Naive thymus-derived CD8-positive, alpha-beta T cell (primary cell): ENCODE measurements around the gene PHPT1. TPM values are rescaled to one million over a fixed set of nuclear protein-coding genes. Genes with fewer than 3 reads are reported as not detected.
"Not testable (repeated sequence)": the region's sequence is repeated elsewhere in the genome, so short reads cannot be mapped to it uniquely, and the experiment has no call there.

ENCODE experiments used
- ATAC-seq, 2 donors: fragments of 150-1000 bp; cut with Tn5 transposase in 1 of 2; sonication (Bioruptor Pico), chemical (Tn5 transposase) in 1 of 2; 1 replicate in 1 of 2; 2 replicates in 1 of 2; pipeline ENCODE4 v1.10.0; 2021; ENCODE audit warnings: mild to moderate bottlenecking in 2 of 2, moderate library complexity in 2 of 2
- POLR2A ChIA-PET: fragments of 350-600 bp; sonication (Branson Sonifier 250); formaldehyde crosslinking; loops from one replicate; lab custom pipeline; 2021; ENCODE audit warnings: antibody characterized with exemption; lab: Charles Lee
- DNase-seq, 10 donors: peaks; one replicate each; pipeline versions ENCODE4 v3.0.0 to v3.0.0-alpha.2; 2020 to 2022
- H3K27ac Mint-ChIP-seq, 10 donors: one replicate each; pipeline ENCODE4 v1.8.0; 2020 to 2022; ENCODE audit warnings: mild to moderate bottlenecking in 10 of 10, mixed read lengths in 10 of 10, moderate library complexity in 4 of 10, inconsistent platforms in 1 of 10
- H3K27me3 Mint-ChIP-seq, 5 donors: one replicate each; pipeline ENCODE4 v1.8.0; 2021 to 2022; ENCODE audit warnings: mixed read lengths in 5 of 5
- H3K36me3 Mint-ChIP-seq, 3 donors: one replicate each; pipeline ENCODE4 v1.8.0; 2020 to 2022; ENCODE audit warnings: mixed read lengths in 3 of 3, mild to moderate bottlenecking in 2 of 3, inconsistent platforms in 1 of 3
- H3K4me1 Mint-ChIP-seq, 4 donors: one replicate each; pipeline ENCODE4 v1.8.0; 2021 to 2022; ENCODE audit warnings: mixed read lengths in 4 of 4
- H3K4me3 Mint-ChIP-seq, 10 donors: one replicate each; pipeline ENCODE4 v1.8.0; 2020 to 2022; ENCODE audit warnings: mild to moderate bottlenecking in 10 of 10, mixed read lengths in 10 of 10, moderate library complexity in 6 of 10, inconsistent platforms in 1 of 10
- H3K9me3 Mint-ChIP-seq, 9 donors: one replicate each; pipeline ENCODE4 v1.8.0; 2020 to 2022; ENCODE audit warnings: mixed read lengths in 9 of 9, mild to moderate bottlenecking in 3 of 9, inconsistent platforms in 1 of 9, moderate library complexity in 1 of 9
- polyA plus RNA-seq, 3 donors: library from polyadenylated mRNA; unstranded; fragments of 300-500 nt; fragmentation: Illumina TruSeq; gene quantifications; one replicate each; pipeline ENCODE4 v1.2.3, GENCODE V29; 2021
- total RNA-seq, 8 experiments: library from RNA in 2 of 8; stranded (reverse) in 2 of 8; gene quantifications; one replicate each; pipeline ENCODE4 v1.2.3 and lab custom pipeline; 2021 to 2026

The PHPT1 gene
- total and polyA plus RNA-seq, 5 experiments from 2014 or later = 25.2 to 98.1 (median 82.6) TPM

- Mint-ChIP-seq H3K27ac (peak overlapping the region in 1 of 10 donors; percentile 25), H3K4me1 (peaks cover 2 to 22% (median 9%) of the 10 kb centered on the region in 4 donors)
- H3K27me3 Mint-ChIP-seq, ATAC-seq, H3K9me3 Mint-ChIP-seq, H3K4me3 Mint-ChIP-seq, H3K36me3 Mint-ChIP-seq, DNase-seq: not testable (repeated sequence)
- POLR2A ChIA-PET = interaction anchor here (0.9 to 1.3 kb wide), 3 partner anchors 12 to 16 kb away, joined by 3 read pairs; no protein-coding TSS in a partner anchor
These were observed 20.4 kb downstream of the PHPT1 start for GRCh38 chr9:136869611-136870010.

GRCh38 chr9:136875155-136875554 lies 25.9 kb downstream of the PHPT1 start:
- DNase-seq = no peak
- Mint-ChIP-seq H3K36me3 (no peaks in the 10 kb centered on the region), H3K4me3 (peak overlapping the region in 1 of 10 donors; percentile 14), H3K27ac (no peak overlapping the region), H3K9me3 (no peaks in the 10 kb centered on the region), H3K4me1 (no peaks in the 10 kb centered on the region), H3K27me3 (no peaks in the 10 kb centered on the region)
- ATAC-seq = no peak
- POLR2A ChIA-PET = no interaction called here

- POLR2A ChIA-PET = interaction anchor here (1.0 to 1.9 kb wide), 2 partner anchors 10 to 33 kb away, joined by 4 to 6 read pairs; partner anchors contain the start of gene TRAF2
- H3K27ac Mint-ChIP-seq = no peak overlapping the region
- no peaks in the 10 kb centered on the region for H3K36me3 Mint-ChIP-seq
- peaks cover 0 to 7% (median 4%) of the 10 kb centered on the region in 4 donors for H3K4me1 Mint-ChIP-seq
- H3K9me3 Mint-ChIP-seq = no peaks in the 10 kb centered on the region
- ATAC-seq (no peak), DNase-seq (no peak)
- H3K27me3 Mint-ChIP-seq = no peaks in the 10 kb centered on the region
- H3K4me3 Mint-ChIP-seq = no peak overlapping the region
These were observed 27.3 kb downstream of the PHPT1 start for GRCh38 chr9:136876476-136876875.

DNA sequence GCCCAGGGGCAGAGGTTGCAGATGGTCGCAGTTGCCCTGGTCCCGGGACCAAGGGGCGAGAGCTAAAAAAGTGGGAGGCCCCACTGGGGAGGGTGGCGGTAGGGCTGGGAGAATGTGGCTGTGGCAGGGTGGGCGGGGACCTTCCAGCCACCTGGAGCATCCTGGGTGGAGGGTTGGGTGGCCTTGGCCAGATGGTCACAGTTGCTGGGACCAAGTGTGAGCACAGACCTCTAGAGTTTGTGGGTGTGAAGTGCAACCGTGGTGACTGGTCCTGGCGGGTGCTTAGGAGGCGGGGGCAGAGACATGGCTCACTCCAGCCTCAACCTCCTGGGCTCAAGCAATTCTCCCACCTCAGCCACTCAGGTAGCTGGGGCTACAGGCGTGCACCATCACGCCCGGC lies 31.4 kb downstream of the PHPT1 start:
- H3K27me3 Mint-ChIP-seq = no peaks in the 10 kb centered on the region
- no peaks in the 10 kb centered on the region for H3K36me3 Mint-ChIP-seq
- POLR2A ChIA-PET = interaction anchor here (1.1 kb wide), 1 partner anchor 205 kb away, joined by 3 read pairs; no protein-coding TSS in a partner anchor
- H3K4me3 Mint-ChIP-seq = peak overlapping the region in 4 of 10 donors; percentile 32 to 52 (median 38)
- no peaks in the 10 kb centered on the region for H3K9me3 Mint-ChIP-seq
- ATAC-seq (no peak), DNase-seq (no peak)
- no peak overlapping the region for H3K27ac Mint-ChIP-seq
- H3K4me1 Mint-ChIP-seq = peaks cover 3 to 30% (median 20%) of the 10 kb centered on the region in 4 donors

- no peak for ATAC-seq
- H3K4me1 Mint-ChIP-seq = peaks cover 3 to 30% (median 20%) of the 10 kb centered on the region in 4 donors
- POLR2A ChIA-PET = interaction anchor here (0.8 to 1.5 kb wide), 11 partner anchors 9 to 204 kb away, joined by 3 to 8 read pairs (median 3); partner anchors contain the start of genes AJM1, CCDC183, EDF1 and RABL6
- peak overlapping the region; percentile 58 to 84 (median 74) for H3K4me3 Mint-ChIP-seq
- H3K36me3 Mint-ChIP-seq = no peaks in the 10 kb centered on the region
- H3K27ac Mint-ChIP-seq = peak overlapping the region in 9 of 10 donors; percentile 78 to 95 (median 89)
- H3K9me3 Mint-ChIP-seq = no peaks in the 10 kb centered on the region
- no peak for DNase-seq
- H3K27me3 Mint-ChIP-seq = no peaks in the 10 kb centered on the region
These were observed 32.5 kb downstream of the PHPT1 start for GRCh38 chr9:136881691-136882108.

- peak; percentile 41 to 43 for ATAC-seq
These were observed 33.1 kb downstream of the PHPT1 start for GRCh38 chr9:136882109-136882946.

DNA sequence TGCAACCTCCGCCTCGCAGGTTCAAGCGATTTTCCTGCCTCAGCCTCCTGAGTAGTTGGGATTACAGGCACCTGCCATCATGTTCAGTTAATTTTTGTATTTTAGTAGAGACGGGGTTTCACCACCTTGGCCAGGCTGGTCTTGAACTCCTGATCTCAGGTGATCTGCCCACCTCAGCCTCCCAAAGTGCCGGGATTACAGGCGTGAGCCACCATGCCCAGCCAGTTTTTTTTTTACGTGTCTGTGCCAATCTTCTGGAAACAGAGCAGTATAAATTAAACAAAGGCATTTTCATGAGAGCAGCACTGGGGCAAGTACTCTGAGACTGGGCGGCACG lies 33.7 kb downstream of the PHPT1 start:
- peaks cover 6 to 39% (median 28%) of the 10 kb centered on the region in 4 donors for H3K4me1 Mint-ChIP-seq
- POLR2A ChIA-PET = interaction anchor here (0.9 to 1.2 kb wide), 2 partner anchors 13 to 33 kb away, joined by 3 read pairs; no protein-coding TSS in a partner anchor
- H3K36me3 Mint-ChIP-seq, DNase-seq, H3K27me3 Mint-ChIP-seq, ATAC-seq, H3K9me3 Mint-ChIP-seq: not testable (repeated sequence)
- H3K27ac Mint-ChIP-seq = peak overlapping the region; percentile 83 to 95 (median 90)
- H3K4me3 Mint-ChIP-seq = peak overlapping the region; percentile 56 to 84 (median 74)

More at GRCh38 chr9:136882109-136882946, 33.1 kb downstream of the PHPT1 start:
- DNase-seq = peak; percentile 54 to 87 (median 66)
- no peaks in the 10 kb centered on the region for H3K9me3 Mint-ChIP-seq
- POLR2A ChIA-PET = interaction anchor here (0.7 to 1.5 kb wide), 13 partner anchors 10 to 165 kb away, joined by 3 to 8 read pairs (median 3); partner anchors contain the start of genes AJM1, CCDC183, EDF1 and RABL6
- peak overlapping the region; percentile 58 to 84 (median 74) for H3K4me3 Mint-ChIP-seq
- H3K27me3 Mint-ChIP-seq = no peaks in the 10 kb centered on the region
- H3K4me1 Mint-ChIP-seq = peaks cover 6 to 35% (median 25%) of the 10 kb centered on the region in 4 donors
- H3K36me3 Mint-ChIP-seq = no peaks in the 10 kb centered on the region
- peak overlapping the region; percentile 83 to 95 (median 90) for H3K27ac Mint-ChIP-seq

DNA sequence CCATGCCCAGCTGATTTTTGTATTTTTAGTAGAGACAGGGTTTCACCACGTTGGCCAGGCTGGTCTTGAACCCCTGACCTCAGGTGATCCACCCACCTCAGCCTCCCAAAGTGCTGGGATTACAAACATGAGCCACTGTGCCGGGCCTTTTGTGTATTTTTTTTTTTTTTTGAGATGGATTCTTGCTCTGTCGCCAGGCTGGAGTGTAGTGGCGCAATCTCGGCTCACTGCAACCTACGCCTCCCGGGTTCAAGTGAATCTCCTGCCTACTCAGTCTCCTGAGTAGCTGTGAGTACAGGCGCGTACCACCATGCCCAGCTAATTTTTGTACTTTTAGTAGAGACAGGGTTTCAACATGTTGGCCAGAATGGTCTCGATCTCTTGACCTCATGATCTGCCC lies 34.5 kb downstream of the PHPT1 start:
- ATAC-seq, DNase-seq, H3K36me3 Mint-ChIP-seq, H3K27me3 Mint-ChIP-seq, H3K9me3 Mint-ChIP-seq: not testable (repeated sequence)
- POLR2A ChIA-PET = interaction anchor here (0.8 to 1.2 kb wide), 4 partner anchors 16 to 61 kb away, joined by 3 to 4 read pairs (median 3); partner anchors contain the start of gene FBXW5
- peaks cover 6 to 46% (median 31%) of the 10 kb centered on the region in 4 donors for H3K4me1 Mint-ChIP-seq
- peak overlapping the region in 4 of 10 donors; percentile 38 to 77 (median 56) for H3K4me3 Mint-ChIP-seq
- peak overlapping the region in 3 of 10 donors; percentile 88 to 92 (median 89) for H3K27ac Mint-ChIP-seq

- POLR2A ChIA-PET = interaction anchor here (0.6 to 2.8 kb wide), 16 partner anchors 10 to 298 kb away, joined by 3 to 14 read pairs (median 5); partner anchors contain the start of genes AJM1, CLIC3, FBXW5 and PAXX
- peaks cover 6 to 53% (median 36%) of the 10 kb centered on the region in 4 donors for H3K4me1 Mint-ChIP-seq
- peak; percentile 94 to 96 for ATAC-seq
These were observed 36.9 kb downstream of the PHPT1 start, which contains the start of gene TRAF2 for GRCh38 chr9:136885950-136886578. Gene TRAF2, plus strand, starts transcription at chr9:136886516. Its CDS starts 12,225 bp downstream, at chr9:136898741.

DNA sequence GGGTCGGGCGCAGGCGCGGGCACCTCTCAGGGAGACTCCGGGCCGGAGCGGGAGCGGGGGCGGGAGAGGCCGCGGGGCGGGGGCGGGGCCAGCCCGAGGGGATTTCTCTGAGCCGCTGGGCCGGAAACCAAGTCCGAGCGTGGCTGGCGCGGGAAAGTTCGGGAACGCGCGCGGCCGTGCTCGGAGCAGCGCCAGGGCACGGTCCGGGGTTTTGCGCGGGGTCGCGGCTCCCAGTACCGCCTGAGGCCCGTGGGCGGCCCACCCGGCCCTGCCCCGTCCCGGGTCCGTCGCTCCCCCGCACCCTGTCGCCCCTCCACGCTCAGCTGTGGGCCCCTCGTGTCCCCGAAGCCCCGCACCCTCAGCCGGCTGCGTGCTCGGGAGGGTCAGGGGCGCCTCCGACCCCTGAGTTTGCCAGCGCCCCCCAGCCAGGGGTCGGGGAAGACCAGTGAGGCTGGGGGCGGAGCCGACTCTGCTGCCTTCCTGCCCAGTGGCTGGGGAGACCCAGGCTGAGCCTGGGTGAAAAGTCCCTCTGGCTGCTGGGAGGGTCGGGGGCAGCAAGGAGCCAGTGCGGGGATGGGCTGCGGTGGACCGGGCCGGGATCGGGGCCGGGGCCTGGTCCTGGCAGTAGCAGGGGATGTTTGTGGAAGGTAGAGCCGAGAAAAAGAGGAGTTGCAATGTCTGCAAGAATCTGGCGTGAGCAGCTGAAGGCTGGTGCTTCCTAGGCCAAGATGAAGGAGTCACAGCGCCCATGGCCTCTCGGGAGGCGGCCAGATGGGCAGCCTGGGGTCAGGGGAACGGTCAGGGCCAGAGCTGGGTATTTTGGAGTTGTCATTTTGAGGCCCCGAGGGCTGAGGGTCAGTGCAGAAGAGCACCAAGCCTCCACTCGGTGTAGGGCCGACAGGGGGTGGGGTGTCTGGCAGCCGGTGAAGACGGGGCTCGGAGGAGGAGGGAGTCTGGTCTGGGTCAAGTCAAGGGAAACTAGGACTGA lies 37.7 kb downstream of the PHPT1 start:
- POLR2A ChIA-PET = interaction anchor here (0.6 to 2.8 kb wide), 13 partner anchors 10 to 253 kb away, joined by 3 to 14 read pairs (median 6); partner anchors contain the start of genes AJM1, FBXW5, PAXX and RABL6
- DNase-seq (peak in 4 of 10 donors; percentile 26 to 75 (median 33)), ATAC-seq (peak; percentile 41 to 54)
- Mint-ChIP-seq H3K36me3 (peaks cover 0 to 6% (median 0%) of the 10 kb centered on the region in 3 donors), H3K27me3 (no peaks in the 10 kb centered on the region), H3K27ac (peak overlapping the region; percentile 66 to 92 (median 86)), H3K4me1 (peaks cover 5 to 49% (median 31%) of the 10 kb centered on the region in 4 donors), H3K9me3 (no peaks in the 10 kb centered on the region), H3K4me3 (peak overlapping the region; percentile 75 to 92 (median 86))

More at GRCh38 chr9:136885950-136886578, 36.9 kb downstream of the PHPT1 start, which contains the start of gene TRAF2:
- Mint-ChIP-seq H3K27me3 (no peaks in the 10 kb centered on the region), H3K27ac (peak within 1 kb of the TSS; percentile 66 to 92 (median 86)), H3K36me3 (peaks cover 0 to 6% (median 0%) of the 10 kb centered on the region in 3 donors), H3K4me3 (peak within 1 kb of the TSS; percentile 75 to 92 (median 86)), H3K9me3 (no peaks in the 10 kb centered on the region)
- DNase-seq = peak; percentile 92 to 98 (median 96)

- H3K27me3 Mint-ChIP-seq = no peaks in the 10 kb centered on the region
- H3K9me3 Mint-ChIP-seq = no peaks in the 10 kb centered on the region
- ATAC-seq = no peak
- H3K27ac Mint-ChIP-seq = peak overlapping the region in 1 of 10 donors; percentile 57
- no peak for DNase-seq
- peaks cover 3 to 45% (median 24%) of the 10 kb centered on the region in 4 donors for H3K4me1 Mint-ChIP-seq
- POLR2A ChIA-PET = interaction anchor here (0.6 to 2.8 kb wide), 3 partner anchors 55 to 72 kb away, joined by 3 to 14 read pairs (median 5); partner anchors contain the start of gene FBXW5
- peak overlapping the region in 1 of 10 donors; percentile 41 for H3K4me3 Mint-ChIP-seq
- H3K36me3 Mint-ChIP-seq = peaks cover 0 to 8% (median 0%) of the 10 kb centered on the region in 3 donors
These were observed 39.2 kb downstream of the PHPT1 start for GRCh38 chr9:136888454-136888853.
